AML-193 (cell line): Measurements from ENCODE around the gene MCC.

Source experiments
- DNase-seq, 2 experiments: peaks; one replicate each; lab custom pipeline; 2025; lab: John Stamatoyannopoulos, UW

Gene MCC

GRCh38 chr5:113031104-113031503, 457.1 kb downstream of the MCC start:
- DNase-seq = no peak

DNA sequence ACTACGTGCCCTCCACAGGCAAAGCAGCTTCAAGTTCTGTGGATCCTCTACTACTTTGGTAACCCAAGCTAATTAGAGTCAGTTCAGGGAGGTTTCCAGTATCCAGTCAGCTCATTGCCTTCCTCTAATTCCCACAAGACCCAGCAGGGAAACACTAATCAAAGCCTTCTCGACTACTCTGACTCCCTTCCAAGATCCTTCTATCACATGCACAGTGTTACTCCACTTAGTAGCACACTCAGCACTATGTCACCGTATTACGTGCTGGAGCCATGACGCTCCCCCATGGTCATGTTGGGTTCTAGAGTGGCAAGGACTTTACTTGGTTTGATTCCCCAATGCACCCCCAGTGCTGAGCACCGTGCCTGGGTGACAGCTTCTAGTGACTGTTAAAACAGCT, 458.6 kb downstream of the MCC start:
- no peak for DNase-seq

GRCh38 chr5:113027431-113027830, 460.8 kb downstream of the MCC start:
- no peak for DNase-seq

- no peak for DNase-seq
Measured at GRCh38 chr5:113027015-113027414, 461.2 kb downstream of the MCC start.

DNA sequence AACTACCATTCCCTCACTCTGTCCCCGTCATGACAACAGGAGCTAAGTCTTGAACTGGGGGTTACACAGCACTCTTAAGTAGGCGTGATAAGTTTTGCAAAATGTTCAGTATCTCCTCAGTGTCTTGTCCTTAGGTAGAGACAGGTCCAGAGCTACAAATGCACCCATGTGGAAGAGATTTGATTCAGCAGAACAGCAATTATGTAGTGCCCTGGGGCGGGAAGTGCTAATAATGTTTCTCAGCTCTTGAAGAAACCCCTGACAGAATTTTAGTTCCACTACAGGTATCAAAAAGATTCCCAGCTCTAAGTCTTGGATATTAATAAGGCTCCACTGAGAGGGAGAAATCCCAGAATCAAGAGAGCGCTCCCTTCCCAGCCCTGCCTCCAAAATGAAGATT, 462.0 kb downstream of the MCC start:
- DNase-seq = no peak

- no peak for DNase-seq
Measured at GRCh38 chr5:113025596-113025995, 462.7 kb downstream of the MCC start.

GRCh38 chr5:113024076-113024697, 464.1 kb downstream of the MCC start:
- DNase-seq = no peak

GRCh38 chr5:113022661-113023060, 465.6 kb downstream of the MCC start:
- no peak for DNase-seq

- DNase-seq = no peak
Measured at GRCh38 chr5:113020461-113021273, 467.6 kb downstream of the MCC start.

DNA sequence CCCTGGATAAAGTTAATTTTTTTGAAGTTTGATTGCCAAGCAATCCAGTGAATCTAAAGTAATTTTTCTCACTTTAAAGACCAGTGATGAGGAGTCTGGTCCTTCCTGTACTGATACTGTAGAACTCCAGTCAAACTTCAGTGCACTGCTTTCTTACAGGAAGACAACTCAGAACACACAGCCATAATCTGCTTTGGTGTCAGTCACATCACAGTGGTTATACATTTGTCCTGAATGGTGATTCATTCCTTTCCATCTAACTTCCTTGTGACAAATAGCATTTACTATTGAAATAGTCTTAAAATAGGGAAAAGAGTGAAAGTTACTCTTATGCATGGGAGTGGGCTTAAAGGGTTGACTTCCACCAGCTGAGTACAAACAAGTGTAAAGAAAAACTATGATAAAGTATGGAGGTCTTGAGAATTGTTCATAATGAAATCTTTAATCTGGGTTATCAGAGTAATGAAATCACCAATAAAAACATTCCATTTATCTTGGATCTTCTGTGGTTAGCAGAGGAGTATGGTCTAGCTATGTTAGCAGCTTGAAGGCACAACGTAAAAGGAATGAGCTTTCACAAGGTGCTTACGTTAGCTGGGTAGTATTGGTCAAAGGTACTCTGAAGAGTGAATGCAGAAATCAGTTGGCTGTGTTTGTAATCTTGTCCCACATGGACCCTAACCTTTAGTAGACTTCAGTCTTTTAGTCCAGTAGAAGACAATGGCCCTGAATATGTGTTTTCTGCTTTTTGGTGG, 470.2 kb downstream of the MCC start:
- no peak for DNase-seq

DNA sequence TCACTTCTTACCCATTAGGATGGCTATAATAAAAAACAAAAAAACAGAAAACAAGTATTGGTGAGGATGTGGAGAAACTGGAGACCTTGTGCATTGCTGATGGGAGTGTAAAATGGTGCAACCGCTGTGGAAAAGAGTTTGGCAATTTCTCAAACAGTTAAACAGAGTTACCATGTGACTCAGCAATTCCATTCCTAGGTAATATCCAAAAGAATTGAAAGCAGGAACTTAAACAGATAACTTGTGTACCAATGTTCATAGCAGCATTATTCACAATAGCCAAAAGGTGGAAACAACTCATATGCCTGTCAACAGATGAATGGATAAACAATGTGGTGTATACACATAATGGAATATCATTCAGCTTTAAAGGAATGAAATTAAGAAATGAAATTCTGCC, 482.8 kb downstream of the MCC start:
- peak; percentile 8 to 33 for DNase-seq

GRCh38 chr5:113003763-113004162, 484.5 kb downstream of the MCC start:
- no peak for DNase-seq

DNA sequence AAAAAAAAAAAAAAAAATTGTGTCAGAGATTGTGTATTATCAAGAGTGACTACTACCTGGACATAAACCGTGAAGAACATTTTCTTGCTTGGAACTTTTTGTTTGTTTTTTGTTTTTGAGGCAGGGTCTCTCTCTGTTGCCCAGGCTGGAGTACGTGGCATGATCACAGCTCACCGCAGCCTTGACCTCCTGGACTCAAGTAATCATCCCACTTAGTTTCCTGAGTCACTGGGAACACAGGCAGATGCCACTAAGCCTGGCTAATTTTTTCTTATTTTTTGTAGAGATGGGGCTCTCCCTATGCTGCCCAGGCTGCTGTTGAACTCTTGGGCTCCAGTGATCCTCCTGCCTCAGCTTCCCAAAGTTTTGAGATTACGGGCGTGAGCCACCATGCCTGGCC, 485.8 kb downstream of the MCC start:
- DNase-seq = no peak

GRCh38 chr5:113000466-113000865, 487.8 kb downstream of the MCC start:
- no peak for DNase-seq

- DNase-seq = no peak
Measured at GRCh38 chr5:112998296-112998695, 490.0 kb downstream of the MCC start.

DNA sequence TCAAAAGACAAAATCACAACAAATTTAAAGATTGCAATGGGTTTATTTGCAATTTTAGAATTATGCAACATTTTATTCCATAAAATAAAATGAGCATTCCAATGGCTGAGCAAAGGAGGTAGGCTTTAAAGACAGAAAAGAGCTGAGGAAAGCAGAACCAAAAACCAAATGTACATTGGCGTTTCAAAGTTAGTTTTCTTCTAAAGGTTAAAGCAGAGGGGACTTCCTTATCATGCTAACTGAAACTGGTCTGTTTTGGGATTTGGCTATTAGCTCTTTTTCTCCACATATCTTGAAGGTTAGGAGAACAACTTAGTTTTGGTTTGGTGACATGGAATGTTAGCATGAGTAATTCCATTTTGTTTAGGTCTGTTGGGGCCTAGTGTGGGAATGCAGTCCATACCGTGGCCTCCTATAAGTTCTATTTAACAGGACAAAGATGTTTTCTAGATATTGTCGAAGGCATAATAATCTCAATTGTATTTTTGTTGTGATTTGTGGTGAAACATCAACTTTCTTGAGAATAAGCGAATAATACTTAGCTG, 491.4 kb downstream of the MCC start:
- DNase-seq = no peak

- peak; percentile 39 to 52 for DNase-seq
Measured at GRCh38 chr5:112995764-112996618, 492.3 kb downstream of the MCC start.

DNA sequence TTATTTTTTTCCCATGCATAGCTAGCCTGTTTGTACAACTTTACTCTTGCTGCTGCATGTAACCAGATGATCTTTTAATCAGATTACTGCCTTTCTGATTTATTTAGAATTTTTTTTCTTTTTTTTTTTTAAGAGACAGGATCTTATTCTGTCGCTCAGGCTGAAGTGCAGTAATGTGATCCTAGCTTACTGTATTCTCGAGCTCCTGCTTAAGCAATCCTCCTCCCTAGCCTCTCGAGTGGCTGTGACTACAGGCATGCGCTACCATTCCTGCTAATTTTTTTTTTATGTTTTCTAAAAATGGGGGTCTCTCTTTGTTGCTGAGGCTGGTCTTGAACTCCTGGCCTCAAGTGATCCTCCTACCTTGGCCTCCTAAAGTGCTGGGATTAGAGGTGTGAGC, 502.0 kb downstream of the MCC start:
- no peak for DNase-seq

GRCh38 chr5:112983363-112983762, 504.9 kb downstream of the MCC start:
- DNase-seq = no peak

DNA sequence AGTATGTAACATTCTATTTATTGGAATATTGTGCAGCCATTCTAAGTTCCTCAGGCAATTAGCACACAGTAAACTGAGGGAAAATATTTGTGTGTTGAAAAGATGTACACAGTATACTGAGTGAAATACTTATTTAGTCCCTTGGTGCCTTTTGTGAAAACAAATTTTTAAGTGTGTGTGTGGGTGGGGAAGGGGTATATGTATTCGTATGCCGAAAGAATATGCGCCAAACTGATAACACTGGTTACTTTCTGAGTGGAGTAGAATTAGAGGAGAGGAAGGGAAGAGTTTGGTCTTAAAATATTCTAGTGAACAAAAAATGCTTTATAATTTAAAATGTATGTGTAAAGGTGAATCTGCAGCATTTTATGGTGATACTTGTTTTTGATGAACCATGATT, 508.5 kb downstream of the MCC start:
- no peak for DNase-seq

DNA sequence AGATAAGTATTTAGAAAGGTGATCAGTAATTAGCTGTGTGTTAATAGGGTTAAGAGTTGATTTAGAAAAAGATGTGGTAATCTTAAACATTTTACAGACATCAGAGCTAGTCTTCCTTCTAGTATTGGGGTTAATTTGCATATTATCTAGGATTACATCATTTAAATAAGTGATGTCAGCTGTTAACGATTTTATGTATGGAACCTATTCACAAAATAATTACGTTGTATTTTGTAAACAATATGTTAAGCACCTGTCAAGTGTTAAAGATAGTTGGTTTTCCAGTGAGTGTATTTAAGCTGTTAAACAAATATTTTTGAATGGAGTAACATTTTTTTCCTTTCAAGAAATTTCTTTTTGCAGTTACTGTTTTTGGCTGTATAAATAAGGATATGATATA, 509.4 kb downstream of the MCC start:
- peak in 1 of 2 experiments; percentile 7 for DNase-seq

DNA sequence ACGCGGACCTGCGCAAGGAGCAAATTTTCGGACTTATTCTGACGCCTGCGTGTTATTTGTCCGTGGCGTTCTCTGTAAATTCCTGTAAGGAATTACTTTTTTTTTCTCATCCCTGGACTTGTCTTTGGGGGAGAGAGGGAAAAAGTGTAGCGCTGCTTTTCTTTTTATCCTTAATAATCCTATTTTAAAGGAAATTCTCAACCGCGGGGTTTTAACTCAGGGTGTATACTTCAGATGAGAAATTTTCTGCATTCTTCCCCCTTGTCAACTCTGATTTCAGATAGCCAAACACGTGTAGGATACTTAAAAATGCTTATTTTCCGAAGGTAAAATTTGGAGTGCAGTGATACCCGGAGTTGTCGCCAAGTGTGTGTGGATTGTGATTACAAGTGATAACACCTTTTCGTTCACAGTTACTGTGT, 510.8 kb downstream of the MCC start:
- DNase-seq = no peak
